ENCODE results near the gene OGA.

DNA sequence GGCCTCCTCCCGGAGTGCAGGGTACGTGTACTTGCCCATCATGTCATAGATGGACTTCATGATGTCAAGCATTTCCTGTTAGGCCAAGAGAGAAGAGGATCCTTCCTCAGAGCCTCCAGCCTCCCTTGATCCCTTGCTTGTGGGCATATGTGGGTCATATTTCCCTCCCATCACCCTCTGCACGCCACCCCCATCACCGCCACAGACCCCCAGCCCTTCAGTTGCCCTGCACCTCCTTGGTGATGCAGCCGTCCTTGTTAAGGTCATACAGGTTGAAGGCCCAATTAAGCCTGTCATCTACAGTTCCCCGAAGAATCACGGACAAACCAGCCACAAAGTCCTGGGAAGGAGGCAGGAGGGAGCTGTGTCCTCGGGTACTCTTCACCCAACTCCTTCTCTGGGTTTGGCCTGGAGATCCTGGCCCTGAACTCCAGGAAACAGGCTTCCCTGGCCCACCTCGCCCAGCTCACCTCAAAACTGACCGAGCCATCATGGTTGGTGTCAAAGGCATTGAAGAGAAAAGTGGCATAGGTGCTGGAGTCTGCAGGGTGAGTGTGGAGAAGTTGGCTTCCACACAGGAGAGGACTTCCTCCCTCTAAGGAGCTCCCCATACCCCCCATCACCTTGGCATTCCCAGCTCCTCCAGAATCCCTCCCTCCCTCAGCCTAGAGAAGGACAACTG is 9.8 kb upstream of the OGA start:
- TF ChIP-seq POLR2AphosphoS5 (IDR thresholded peaks at IDR 0.05; ENCODE audit: low read depth, low read length), result no peak
- TF ChIP-seq POLR2A (IDR thresholded peaks at IDR 0.05; ENCODE audit: low read depth, low read length), result no peak

Measured in GM12891 (cell line).